Ascending aorta (tissue), 2 donors: ENCODE data around the gene DUS1L. TPM values are rescaled to one million over a fixed set of nuclear protein-coding genes. Genes with fewer than 3 reads are reported as not detected.

Experiments used
- DNase-seq, 2 donors: peaks; one replicate each; pipeline ENCODE4 v3.0.0-alpha.2; 2019; ENCODE audit warnings: low spot score in 2 of 2
- H3K27ac ChIP-seq, 2 donors: fragments of 200-600 bp; sonication (generic); one replicate each; pipeline ENCODE4 v1.5.1; 2016 to 2017; ENCODE audit warnings: mild to moderate bottlenecking in 1 of 2
- H3K27me3 ChIP-seq: fragments of 200-600 bp; sonication (generic); one replicate; pipeline ENCODE4 v1.5.1; 2017
- H3K36me3 ChIP-seq, 2 donors: fragments of 200-600 bp; sonication (generic); one replicate each; pipeline ENCODE4 v1.5.1; 2016
- H3K4me1 ChIP-seq, 2 donors: fragments of 200-600 bp; sonication (generic); one replicate each; pipeline ENCODE4 v1.5.1; 2016 to 2017; ENCODE audit warnings: mild to moderate bottlenecking in 1 of 2
- H3K4me3 ChIP-seq, 2 donors: fragments of 200-600 bp; sonication (generic); one replicate each; pipeline ENCODE4 v1.5.1; 2016 to 2017; ENCODE audit warnings: mild to moderate bottlenecking in 1 of 2
- H3K9me3 ChIP-seq, 2 donors: fragments of 200-600 bp; sonication (generic); one replicate each; pipeline ENCODE4 v1.5.1; 2016
- CTCF ChIP-seq, 3 experiments: fragments of 200-600 bp in 2 of 3; fragments of 450-650 bp in 1 of 3; sonication (generic) in 2 of 3; IDR thresholded peaks; one replicate each; pipeline ENCODE4 v1.5.1; 2016 to 2019; ENCODE audit warnings: antibody characterized with exemption in 3 of 3, mild to moderate bottlenecking in 1 of 3, moderate library complexity in 1 of 3
- intact Hi-C: fragments of 100-400 bp; cut with DNase I; formaldehyde crosslinking; loops from one replicate; pipeline ENCODE4 v1.15.1; 2023
- total RNA-seq: library from RNA; depleted of rRNA; stranded (reverse); fragments of >200 nt; gene quantifications from one replicate; pipeline ENCODE4 v1.1.0, GENCODE V29; 2016

DUS1L gene
- total RNA-seq, 1 donor from 2014 or later, result 111 TPM

- DNase-seq, result no peak
- no peak overlapping the region for H3K4me3 ChIP-seq
- TF ChIP-seq CTCF (IDR thresholded peaks at IDR 0.05), result no peak
- H3K27me3 ChIP-seq, result no peaks in the 10 kb centered on the region
- H3K4me1 ChIP-seq, result no peaks in the 10 kb centered on the region
- no peak overlapping the region for H3K27ac ChIP-seq
- intact Hi-C loops, result no loop called here
- H3K9me3 ChIP-seq, result no peaks in the 10 kb centered on the region
- peaks cover 76 to 86% of the 10 kb centered on the region in 2 donors for H3K36me3 ChIP-seq
These were observed 16.4 kb upstream of the DUS1L start for GRCh38 chr17:82081966-82082365.

GRCh38 chr17:82081546-82081945, 15.9 kb upstream of the DUS1L start:
- H3K9me3 ChIP-seq, result no peaks in the 10 kb centered on the region
- TF ChIP-seq CTCF (IDR thresholded peaks at IDR 0.05), result no peak
- DNase-seq, result no peak
- H3K4me3 ChIP-seq, result no peak overlapping the region
- no peaks in the 10 kb centered on the region for H3K27me3 ChIP-seq
- H3K4me1 ChIP-seq, result no peaks in the 10 kb centered on the region
- intact Hi-C loops, result no loop called here
- H3K36me3 ChIP-seq, result peaks cover 71 to 82% of the 10 kb centered on the region in 2 donors
- H3K27ac ChIP-seq, result no peak overlapping the region

GRCh38 chr17:82080789-82081464, 15.3 kb upstream of the DUS1L start:
- no peak for TF ChIP-seq CTCF (IDR thresholded peaks at IDR 0.05)
- Histone ChIP-seq H3K9me3 (no peaks in the 10 kb centered on the region), H3K27ac (no peak overlapping the region), H3K4me3 (no peak overlapping the region), H3K27me3 (no peaks in the 10 kb centered on the region), H3K36me3 (peaks cover 65 to 76% of the 10 kb centered on the region in 2 donors), H3K4me1 (no peaks in the 10 kb centered on the region)
- intact Hi-C loops, result no loop called here
- no peak for DNase-seq

GRCh38 chr17:82080048-82080788, 14.6 kb upstream of the DUS1L start:
- intact Hi-C loops, result no loop called here
- no peak for DNase-seq
- no peaks in the 10 kb centered on the region for H3K27me3 ChIP-seq
- peaks cover 59 to 69% of the 10 kb centered on the region in 2 donors for H3K36me3 ChIP-seq
- no peaks in the 10 kb centered on the region for H3K9me3 ChIP-seq
- TF ChIP-seq CTCF (IDR thresholded peaks at IDR 0.05), result no peak
- no peak overlapping the region for H3K27ac ChIP-seq
- H3K4me1 ChIP-seq, result no peaks in the 10 kb centered on the region
- no peak overlapping the region for H3K4me3 ChIP-seq

- no peaks in the 10 kb centered on the region for H3K4me1 ChIP-seq
- no peaks in the 10 kb centered on the region for H3K27me3 ChIP-seq
- no peak overlapping the region for H3K27ac ChIP-seq
- intact Hi-C loops, result no loop called here
- no peak for TF ChIP-seq CTCF (IDR thresholded peaks at IDR 0.05)
- H3K4me3 ChIP-seq, result no peak overlapping the region
- no peaks in the 10 kb centered on the region for H3K9me3 ChIP-seq
- no peak for DNase-seq
- peaks cover 49 to 58% of the 10 kb centered on the region in 2 donors for H3K36me3 ChIP-seq
These were observed 13.5 kb upstream of the DUS1L start for GRCh38 chr17:82079001-82079677.
